Sciatic nerve (tissue), 2 donors: ENCODE data around the gene GCLC. TPM values are rescaled to one million over a fixed set of nuclear protein-coding genes. Genes with fewer than 3 reads are reported as not detected.

Source experiments
- ATAC-seq: fragments of 200-7000 bp; cut with Tn5 transposase; one replicate; pipeline ENCODE4 v1.9.1; 2020; ENCODE audit warnings: mild to moderate bottlenecking, moderate library complexity
- DNase-seq: peaks from one replicate; pipeline ENCODE4 v3.0.0-alpha.2; 2020; ENCODE audit warnings: low spot score
- intact Hi-C: fragments of 100-400 bp; cut with DNase I; formaldehyde crosslinking; loops from one replicate; pipeline ENCODE4 v1.14.2; 2022
- total RNA-seq: library from RNA; stranded (reverse); fragmentation: NEBNext Ultra II Directional; extraction: Animal tissue kit (Norgen Biotek cat#: 25700); gene quantifications from one replicate; pipeline ENCODE4 v1.2.1, GENCODE V29; 2021
- donor health status: DM: no; HTN: no; CAD: no.
- donor health status: DM: no; HTN: no; CAD: no.

Gene GCLC
- total RNA-seq, 1 donor from 2014 or later: 34.9 TPM

- no peak for DNase-seq
- ATAC-seq: no peak
- intact Hi-C loops: no loop called here
Measured at GRCh38 chr6:53530346-53530745, 14.6 kb downstream of the GCLC start.

- ATAC-seq (no peak), DNase-seq (no peak)
- intact Hi-C loops: no loop called here
Measured at GRCh38 chr6:53529324-53530036, 15.4 kb downstream of the GCLC start.

DNA sequence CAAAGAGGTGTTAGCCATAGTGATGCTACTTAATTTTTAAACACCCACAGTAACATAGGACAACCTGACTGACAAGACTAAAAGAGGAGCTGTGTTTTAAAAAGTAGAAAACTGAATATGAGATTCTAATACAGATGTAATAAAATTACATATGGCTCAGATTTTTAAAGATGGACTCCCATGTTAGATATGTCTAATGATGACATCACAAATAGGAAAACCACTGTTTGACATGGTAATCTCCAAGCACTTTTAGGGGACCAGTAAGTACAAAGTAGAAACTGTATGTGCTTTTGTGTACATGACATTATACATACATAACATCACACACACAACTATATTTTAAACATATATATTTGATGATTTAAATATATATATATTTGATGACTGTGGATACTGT, 16.8 kb downstream of the GCLC start:
- intact Hi-C loops: no loop called here
- DNase-seq (no peak), ATAC-seq (no peak)

DNA sequence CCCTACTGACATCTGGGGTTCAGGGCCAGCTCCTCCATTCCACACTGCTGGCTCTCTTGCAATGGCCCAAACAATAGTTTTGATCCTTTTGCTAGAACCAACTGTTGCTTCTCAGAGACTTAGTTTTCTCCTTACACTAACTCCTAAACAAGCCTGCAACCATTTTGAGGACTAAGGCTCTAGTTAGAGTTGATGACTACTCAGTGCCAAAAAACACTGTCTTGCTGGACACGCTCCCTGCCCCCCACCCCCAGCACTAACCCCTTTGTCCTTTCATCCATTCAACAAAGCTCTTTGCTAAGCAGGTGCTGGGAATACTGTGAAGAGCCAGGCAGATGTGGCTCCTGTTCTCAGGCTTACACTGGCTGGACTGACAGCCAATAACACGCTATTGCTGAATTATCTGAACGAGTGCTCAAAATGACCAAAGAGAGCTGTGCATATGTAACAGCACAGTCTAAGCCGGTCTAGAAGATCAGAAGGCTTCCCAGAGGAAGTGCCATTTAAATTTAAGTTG, 17.6 kb downstream of the GCLC start:
- ATAC-seq (no peak), DNase-seq (no peak)
- intact Hi-C loops: no loop called here

- ATAC-seq (no peak), DNase-seq (no peak)
- intact Hi-C loops: no loop called here
Measured at GRCh38 chr6:53526000-53526399, 18.9 kb downstream of the GCLC start.

DNA sequence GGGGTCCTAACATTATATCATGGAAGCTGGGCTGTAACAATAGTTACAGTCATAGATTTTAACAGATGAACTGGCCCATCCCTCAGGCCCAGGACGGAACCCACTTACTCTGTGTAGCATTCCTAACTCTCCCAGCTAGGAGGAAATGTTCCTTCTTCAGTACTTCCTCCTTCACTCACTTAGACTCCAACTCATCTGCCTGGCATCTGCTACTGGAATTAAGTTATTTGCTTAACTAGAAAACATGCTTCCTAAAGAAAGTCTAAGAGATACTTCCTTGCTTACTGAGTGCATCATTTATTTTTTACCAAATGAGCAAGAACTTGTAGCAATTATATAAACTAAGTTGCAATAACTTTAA, 20.5 kb downstream of the GCLC start:
- DNase-seq: no peak
- ATAC-seq: no peak
- intact Hi-C loops: no loop called here

DNA sequence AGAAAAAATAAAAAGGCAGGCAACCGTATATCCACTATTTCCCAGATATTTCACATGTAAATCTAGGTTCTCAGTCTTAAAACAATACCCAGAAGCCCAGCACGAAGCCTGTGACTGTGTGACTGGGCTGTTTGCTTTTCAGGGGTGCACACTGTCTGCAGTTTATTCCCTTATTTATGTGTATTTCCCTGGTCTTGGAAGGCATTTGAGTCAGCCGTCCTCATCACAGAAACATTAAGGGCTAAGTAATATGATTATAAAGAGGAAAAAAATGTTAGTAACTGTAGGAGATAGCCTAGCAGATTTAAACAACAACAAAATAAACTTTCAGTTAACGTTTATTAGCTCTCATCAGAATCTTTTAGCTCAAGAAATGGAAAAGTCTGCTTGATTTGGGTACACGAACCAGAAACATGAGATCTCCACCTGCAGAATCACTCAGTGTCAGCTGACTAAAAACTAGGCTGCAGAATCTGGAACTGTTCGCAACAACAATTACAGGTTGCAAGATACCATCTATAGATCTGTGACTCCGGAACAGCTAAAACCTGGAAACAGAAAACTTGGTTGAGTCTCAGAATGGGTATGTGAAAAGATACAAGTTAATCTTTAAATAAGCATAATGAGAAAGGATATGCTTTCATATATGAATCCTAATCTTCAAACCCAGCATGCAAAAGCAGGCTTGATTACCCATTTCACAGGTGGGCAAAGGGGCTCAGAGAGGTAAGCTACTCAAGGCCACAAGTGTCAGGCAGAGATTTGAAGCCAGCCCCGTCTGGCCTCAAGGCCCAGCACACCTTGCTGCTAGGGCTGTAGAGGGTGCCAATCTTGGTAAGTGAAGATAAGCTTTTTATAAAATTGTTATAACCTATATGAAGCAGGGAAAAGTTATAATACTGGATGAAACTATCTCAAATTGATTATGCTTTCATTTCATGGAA, 21.1 kb downstream of the GCLC start:
- ATAC-seq (no peak), DNase-seq (no peak)
- intact Hi-C loops: no loop called here

DNA sequence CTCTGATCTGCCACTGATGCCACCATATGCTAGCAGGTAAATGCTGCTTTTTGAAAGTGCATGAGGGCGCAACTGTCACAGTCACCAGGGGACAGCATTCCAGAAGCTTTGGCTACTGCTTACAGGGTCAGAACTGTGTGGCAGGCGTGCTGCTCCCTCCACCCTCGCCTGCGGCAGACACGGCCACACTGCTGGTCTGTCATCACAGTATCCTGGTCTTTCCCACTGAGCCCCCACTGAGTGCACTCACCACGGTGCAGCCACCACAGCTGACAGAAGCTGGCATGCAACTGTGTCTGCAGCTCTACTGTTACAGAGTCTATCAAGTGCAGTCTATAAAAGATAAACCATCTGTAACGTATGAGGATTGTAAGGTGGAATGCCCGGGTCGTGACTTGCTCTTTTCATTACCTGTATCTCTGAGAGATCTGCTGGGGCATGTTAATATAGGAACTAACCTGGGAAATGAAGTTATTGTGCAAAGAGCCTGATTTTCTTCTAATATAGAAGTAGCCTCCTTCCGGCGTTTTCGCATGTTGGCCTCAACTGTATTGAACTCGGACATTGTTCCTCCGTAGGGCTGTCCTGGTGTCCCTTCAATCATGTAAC, 24.5 kb downstream of the GCLC start:
- DNase-seq: no peak
- intact Hi-C loops: no loop called here
- ATAC-seq: no peak

- DNase-seq: no peak
- intact Hi-C loops: no loop called here
- ATAC-seq: no peak
Measured at GRCh38 chr6:53518862-53519261, 26.0 kb downstream of the GCLC start.

GRCh38 chr6:53517021-53517420, 27.9 kb downstream of the GCLC start:
- intact Hi-C loops: no loop called here
- ATAC-seq (no peak), DNase-seq (no peak)

- no peak for DNase-seq
- intact Hi-C loops: no loop called here
- no peak for ATAC-seq
Measured at GRCh38 chr6:53514677-53515076, 30.2 kb downstream of the GCLC start.

- no peak for DNase-seq
- intact Hi-C loops: no loop called here
- ATAC-seq: no peak
Measured at GRCh38 chr6:53513519-53513966, 31.4 kb downstream of the GCLC start.

GRCh38 chr6:53513056-53513455, 31.8 kb downstream of the GCLC start:
- DNase-seq (no peak), ATAC-seq (no peak)
- intact Hi-C loops: no loop called here

- DNase-seq (no peak), ATAC-seq (no peak)
- intact Hi-C loops: no loop called here
Measured at GRCh38 chr6:53512626-53513025, 32.3 kb downstream of the GCLC start.

- intact Hi-C loops: no loop called here
- ATAC-seq (no peak), DNase-seq (no peak)
Measured at GRCh38 chr6:53510746-53511145, 34.2 kb downstream of the GCLC start.

DNA sequence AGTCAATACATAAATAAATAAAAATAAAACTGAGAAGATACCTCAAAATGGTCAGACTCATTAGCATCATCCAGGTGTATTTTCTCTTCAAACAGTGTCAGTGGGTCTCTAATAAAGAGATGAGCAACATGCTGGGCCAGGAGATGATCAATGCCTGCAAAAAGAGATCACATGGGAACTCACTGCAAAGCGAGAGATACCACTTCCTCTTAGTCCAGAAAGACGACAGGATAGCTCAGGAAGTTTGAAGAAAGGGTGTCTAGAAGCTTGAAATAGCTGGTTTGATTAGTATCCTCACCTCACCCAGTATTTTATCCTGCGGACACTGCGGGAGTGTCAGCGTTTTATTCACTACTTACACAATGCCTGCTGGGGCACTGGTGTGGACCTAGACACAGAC, 38.0 kb downstream of the GCLC start:
- DNase-seq (no peak), ATAC-seq (no peak)
- intact Hi-C loops: no loop called here

GRCh38 chr6:53504512-53504911, 40.4 kb downstream of the GCLC start:
- DNase-seq (no peak), ATAC-seq (no peak)
- intact Hi-C loops: no loop called here

GRCh38 chr6:53503060-53503459, 41.8 kb downstream of the GCLC start:
- intact Hi-C loops: no loop called here
- ATAC-seq: no peak
- DNase-seq: no peak

- DNase-seq (no peak), ATAC-seq (no peak)
- intact Hi-C loops: no loop called here
Measured at GRCh38 chr6:53501432-53501831, 43.5 kb downstream of the GCLC start.

DNA sequence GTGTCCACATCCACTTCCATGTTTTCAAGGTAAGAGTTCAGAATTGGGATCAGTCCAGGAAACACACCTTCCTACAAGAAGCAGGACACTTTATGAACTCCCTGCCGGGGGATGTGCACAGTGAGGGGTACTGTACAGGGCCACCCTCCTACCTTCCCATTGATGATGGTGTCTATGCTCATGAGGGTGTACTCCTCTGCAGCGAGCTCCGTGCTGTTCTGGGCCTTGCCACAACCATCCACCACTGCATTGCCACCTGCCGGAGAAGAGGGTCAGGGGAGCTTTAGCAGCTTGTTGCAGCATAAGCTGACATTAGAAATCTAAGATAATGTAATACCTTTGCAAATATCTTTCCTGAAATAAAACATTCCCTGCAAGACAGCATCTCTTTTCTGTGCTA, 44.8 kb downstream of the GCLC start:
- intact Hi-C loops: no loop called here
- DNase-seq (no peak), ATAC-seq (no peak)
